K562 (cell line): Measurements from ENCODE around the gene FAM118B. TPM values are rescaled to one million over a fixed set of nuclear protein-coding genes. Genes with fewer than 3 reads are reported as not detected.

ENCODE experiments used
- EHMT2 ChIP-seq: fragments of 450-650 bp; IDR thresholded peaks from 2 replicates; pipeline ENCODE4 v1.6.1; 2018; ENCODE audit warnings: antibody characterized with exemption
- HDGF ChIP-seq: fragments of 450-650 bp; IDR thresholded peaks from 2 replicates; pipeline ENCODE4 v1.6.1; 2016
- HMG20A ChIP-seq: fragments of 450-650 bp; formaldehyde crosslinking; conservative IDR thresholded peaks from 2 replicates; pipeline ENCODE4 v1.4.0; 2020; ENCODE audit warnings: mild to moderate bottlenecking, mixed read lengths
- HMG20B ChIP-seq: fragments of 250-450 bp; sonication (Bioruptor Pico); IDR thresholded peaks from 2 replicates; pipeline ENCODE4 v1.5.0; 2021; ENCODE audit warnings: mild to moderate bottlenecking
- JUND ChIP-seq, 2 experiments: IDR thresholded peaks; 2 replicates in 1 of 2; 3 replicates in 1 of 2; pipeline ENCODE4 v1.6.1; 2011; ENCODE audit warnings: borderline replicate concordance in 2 of 2, low read depth in 2 of 2, low read length in 2 of 2, improper control_type of control experiment in 1 of 2, missing biosample characterization in 1 of 2, missing genetic modification characterization in 1 of 2, missing genetic modification reagents in 1 of 2
- KDM4B ChIP-seq, 2 experiments: fragments of 450-650 bp in 1 of 2; sonication (generic) in 1 of 2; IDR thresholded peaks; 2 replicates each; pipeline ENCODE4 v1.6.1; 2016 to 2017; ENCODE audit warnings: borderline replicate concordance in 2 of 2, antibody characterized with exemption in 1 of 2, low read depth in 1 of 2, mild to moderate bottlenecking in 1 of 2
- NRF1 ChIP-seq, 2 experiments: fragments of 450-650 bp; IDR thresholded peaks in 1 of 2; conservative IDR thresholded peaks in 1 of 2; 2 replicates each; pipeline ENCODE4 v1.6.1; 2014; ENCODE audit warnings: mild to moderate bottlenecking in 2 of 2
- PHF20 ChIP-seq: fragments of 450-650 bp; IDR thresholded peaks from 2 replicates; pipeline ENCODE4 v1.6.1; 2018; ENCODE audit not compliant: partially characterized antibody
- PML ChIP-seq: IDR thresholded peaks from 2 replicates; pipeline ENCODE4 v1.6.1; 2012; ENCODE audit warnings: low read length, inconsistent platforms
- POLR3G ChIP-seq: IDR thresholded peaks from 2 replicates; pipeline ENCODE4 v1.6.1; 2011; ENCODE audit not compliant: insufficient read length, insufficient replicate concordance; ENCODE audit errors: extremely low read depth
- RCOR1 ChIP-seq, 2 experiments: IDR thresholded peaks; 2 replicates each; pipeline ENCODE4 v1.6.1; 2012; ENCODE audit warnings: low read depth in 2 of 2, low read length in 2 of 2, borderline replicate concordance in 1 of 2, improper control_type of control experiment in 1 of 2
- RFX7 ChIP-seq: fragments of 250-450 bp; sonication (Bioruptor Pico); IDR thresholded peaks from 2 replicates; pipeline ENCODE4 v1.5.1; 2021; ENCODE audit warnings: mild to moderate bottlenecking
- TAF15 ChIP-seq: fragments of 200-400 bp; formaldehyde crosslinking; IDR thresholded peaks from 2 replicates; pipeline ENCODE4 v1.6.1; 2017; ENCODE audit warnings: mild to moderate bottlenecking, low read depth, low read length, moderate library complexity
- ZFP91 ChIP-seq: sonication (generic); formaldehyde crosslinking; IDR thresholded peaks from 2 replicates; pipeline ENCODE4 v1.8.0; 2022; ENCODE audit warnings: mild to moderate bottlenecking, missing genetic modification reagents
- ZHX1 ChIP-seq: fragments of 150-350 bp; conservative IDR thresholded peaks from 2 replicates; pipeline ENCODE4 v1.6.1; 2014; ENCODE audit warnings: low read length
- ZNF253 ChIP-seq: fragments of 250-450 bp; sonication (Bioruptor Pico); conservative IDR thresholded peaks from 2 replicates; pipeline ENCODE4 v1.6.1; 2021; ENCODE audit warnings: mild to moderate bottlenecking
- ZNF561 ChIP-seq: fragments of 450-650 bp; formaldehyde crosslinking; conservative IDR thresholded peaks from 2 replicates; pipeline ENCODE4 v1.4.0; 2020; ENCODE audit warnings: mild to moderate bottlenecking, moderate library complexity
- polyA plus RNA-seq, 8 experiments: library from polyadenylated mRNA; depleted of rRNA in 4 of 8; stranded (reverse) in 5 of 8; unstranded in 3 of 8; fragments of >200 nt; fragmentation: Nextera tagmentation in 2 of 8; fragmentation: Illumina TruSeq in 1 of 8; extraction: Ambion mirVana in 2 of 8; extraction: Trizol in 1 of 8; gene quantifications; 2 replicates each; pipeline versions ENCODE4 v1.2.1 to v1.2.3, GENCODE V29; 2011 to 2014; ENCODE audit warnings: inconsistent platforms in 1 of 8, missing spikeins in 1 of 8
- total RNA-seq, 7 experiments: library from RNA; depleted of rRNA in 6 of 7; stranded (reverse); fragments of >200 nt in 6 of 7; fragmentation: Illumina TruSeq in 2 of 7; extraction: Trizol in 2 of 7; gene quantifications; 2 replicates each; pipeline versions ENCODE4 v1.2.1 to v1.2.3, GENCODE V29; 2011 to 2021; ENCODE audit warnings: low replicate concordance in 1 of 7

Gene FAM118B
- total and polyA plus RNA-seq, 9 of the 15 experiments (the other 6 are each of a cell fraction or from before 2014, with no cell fraction given) = 12.0 to 49.0 (median 22.1) TPM

DNA sequence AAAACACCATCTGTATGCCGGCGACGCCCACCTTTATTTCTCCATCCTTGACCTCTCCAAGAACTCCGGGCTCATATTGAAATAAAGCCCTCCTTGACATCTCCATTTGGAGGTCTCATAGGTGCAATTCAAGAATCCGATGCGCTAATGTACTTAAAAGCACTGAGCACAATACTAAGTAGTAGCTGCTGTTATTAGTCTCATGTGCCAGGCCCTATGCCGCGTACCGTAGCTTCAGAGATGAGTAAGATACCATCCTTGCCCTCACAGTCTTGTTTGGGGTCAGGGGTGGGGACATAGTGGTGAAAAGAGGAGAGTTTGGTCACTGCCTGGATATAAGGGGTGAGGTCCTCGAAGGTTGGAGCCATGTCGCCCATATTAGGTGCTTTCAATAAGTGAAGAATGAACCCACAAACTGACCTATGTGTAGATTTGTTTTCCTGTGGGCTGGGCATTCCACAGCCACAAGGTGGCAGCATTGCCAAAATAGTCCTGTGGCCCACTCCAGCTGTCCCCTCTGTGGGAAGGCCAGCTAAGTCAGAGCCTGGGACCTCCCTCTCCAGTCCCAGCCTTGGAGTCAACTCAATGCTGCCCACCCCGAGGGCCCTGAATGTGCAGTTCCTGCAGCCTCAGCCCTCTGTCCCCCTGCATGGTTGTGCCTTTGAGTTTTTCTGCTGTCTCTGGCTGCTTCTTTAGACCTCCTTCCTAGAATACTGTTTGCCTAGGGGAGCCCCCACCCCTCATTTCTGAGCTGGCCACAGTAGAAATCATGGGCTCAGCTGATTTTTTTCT is 98.8 kb downstream of the FAM118B start (continued):
- TF ChIP-seq ZFP91 (CRISPR knock-in tag) = no peak
- no peak for TF ChIP-seq RFX7 (CRISPR knock-in tag)
- no peak for TF ChIP-seq TAF15
- TF ChIP-seq PML = no peak
- peak in 1 of 2 experiments; percentile 40; a peak in 1 of 4 replicates for TF ChIP-seq RCOR1 (IDR thresholded peaks at IDR 0.05; ENCODE audit: borderline replicate concordance in 1 of 2, low read depth in 2 of 2, low read length in 2 of 2)
- no peak for TF ChIP-seq PHF20
- no peak for TF ChIP-seq ZNF253 (CRISPR knock-in tag)
- TF ChIP-seq KDM4B (IDR thresholded peaks at IDR 0.05; ENCODE audit: borderline replicate concordance in 2 of 2, low read depth in 1 of 2) = no peak
- 0 out of 2 replicates have a peak, but pooled peaks have one; percentile 19 for TF ChIP-seq JUND (IDR thresholded peaks at IDR 0.05; ENCODE audit: borderline replicate concordance, low read depth, low read length)
- no peak for TF ChIP-seq JUND (tag; IDR thresholded peaks at IDR 0.05; ENCODE audit: borderline replicate concordance, low read depth, low read length)
- TF ChIP-seq POLR3G = no peak
- no peak for TF ChIP-seq HDGF
- no peak for TF ChIP-seq ZNF561
- TF ChIP-seq NRF1 (conservative IDR thresholded peaks at IDR 0.05 in 1 of 2, IDR thresholded peaks at IDR 0.05 in 1 of 2) = no peak
- no peak for TF ChIP-seq EHMT2
- no peak for TF ChIP-seq ZHX1
- no peak for TF ChIP-seq HMG20B (CRISPR knock-in tag)
- no peak for TF ChIP-seq HMG20A (CRISPR knock-in tag)
